Activated T-helper 2 cell treated with anti-CD3 and anti-CD28 coated beads, Interferon-gamma antibody, Interleukin-2, Interleukin-4, amounts not matched to agents 10 μg/mL and 5 μg/mL and 100 μg/mL, durations not matched to agents 14 hours and 24 hours and 36 hours (primary cell): ENCODE results near the gene NTF3. TPM values are rescaled to one million over a fixed set of nuclear protein-coding genes. Genes with fewer than 3 reads are reported as not detected.

ENCODE experiments used
- DNase-seq: peaks from one replicate; pipeline ENCODE4 v3.0.0; 2021; ENCODE audit warnings: low spot score
- H3K27ac Mint-ChIP-seq: one replicate; pipeline ENCODE4 v1.8.0; 2021; ENCODE audit warnings: mixed read lengths
- H3K27me3 Mint-ChIP-seq: one replicate; pipeline ENCODE4 v1.8.0; 2021; ENCODE audit warnings: low read depth, mixed read lengths
- H3K36me3 Mint-ChIP-seq: one replicate; pipeline ENCODE4 v1.8.0; 2021; ENCODE audit warnings: low read depth, mixed read lengths
- H3K4me1 Mint-ChIP-seq: one replicate; pipeline ENCODE4 v1.8.0; 2021; ENCODE audit warnings: low read depth, mixed read lengths
- H3K4me3 Mint-ChIP-seq: one replicate; pipeline ENCODE4 v1.8.0; 2021; ENCODE audit warnings: low read depth, mild to moderate bottlenecking, moderate library complexity, mixed read lengths
- H3K9me3 Mint-ChIP-seq: one replicate; pipeline ENCODE4 v1.8.0; 2021; ENCODE audit warnings: mixed read lengths
- intact Hi-C: fragments of 100-400 bp; cut with micrococcal nuclease; formaldehyde crosslinking; loops from one replicate; pipeline ENCODE4 v1.15.1; 2023
- total RNA-seq: library from RNA; stranded (reverse); gene quantifications from 2 replicates; pipeline ENCODE4 v1.2.3, GENCODE V29; 2022

Gene NTF3
- total RNA-seq, 1 donor from 2014 or later: not detected

GRCh38 chr12:5437182-5437583, 5.3 kb downstream of the NTF3 start:
- no peaks in the 10 kb centered on the region for H3K36me3 Mint-ChIP-seq
- H3K27ac Mint-ChIP-seq: no peak overlapping the region
- intact Hi-C loops: no loop called here
- no peaks in the 10 kb centered on the region for H3K9me3 Mint-ChIP-seq
- H3K4me3 Mint-ChIP-seq: no peak overlapping the region
- no peak for DNase-seq
- H3K27me3 Mint-ChIP-seq: peaks cover 14% of the 10 kb centered on the region
- no peaks in the 10 kb centered on the region for H3K4me1 Mint-ChIP-seq

DNA sequence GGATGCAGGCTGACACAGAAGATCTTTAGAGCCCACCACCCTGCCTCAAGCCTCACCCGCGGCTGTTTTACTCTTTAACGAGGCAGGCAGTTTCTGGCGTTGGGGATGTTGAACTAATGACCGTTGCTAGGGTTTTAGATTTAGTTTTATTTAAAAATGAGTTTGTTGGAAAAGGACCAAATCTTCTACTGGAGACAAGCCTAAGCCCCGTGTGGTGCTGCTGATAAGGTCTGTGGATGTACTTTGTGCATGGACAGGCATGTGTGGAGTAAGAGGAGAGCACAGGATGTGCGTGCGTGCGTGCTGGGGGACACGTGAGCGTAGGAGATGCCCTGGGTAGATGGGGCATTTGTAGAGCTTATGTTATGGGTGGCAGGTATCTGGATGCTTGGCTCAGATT, 5.7 kb downstream of the NTF3 start:
- no peak overlapping the region for H3K27ac Mint-ChIP-seq
- intact Hi-C loops: no loop called here
- no peak for DNase-seq
- peaks cover 11% of the 10 kb centered on the region for H3K27me3 Mint-ChIP-seq
- no peaks in the 10 kb centered on the region for H3K4me1 Mint-ChIP-seq
- H3K4me3 Mint-ChIP-seq: no peak overlapping the region
- H3K9me3 Mint-ChIP-seq: no peaks in the 10 kb centered on the region
- H3K36me3 Mint-ChIP-seq: no peaks in the 10 kb centered on the region

DNA sequence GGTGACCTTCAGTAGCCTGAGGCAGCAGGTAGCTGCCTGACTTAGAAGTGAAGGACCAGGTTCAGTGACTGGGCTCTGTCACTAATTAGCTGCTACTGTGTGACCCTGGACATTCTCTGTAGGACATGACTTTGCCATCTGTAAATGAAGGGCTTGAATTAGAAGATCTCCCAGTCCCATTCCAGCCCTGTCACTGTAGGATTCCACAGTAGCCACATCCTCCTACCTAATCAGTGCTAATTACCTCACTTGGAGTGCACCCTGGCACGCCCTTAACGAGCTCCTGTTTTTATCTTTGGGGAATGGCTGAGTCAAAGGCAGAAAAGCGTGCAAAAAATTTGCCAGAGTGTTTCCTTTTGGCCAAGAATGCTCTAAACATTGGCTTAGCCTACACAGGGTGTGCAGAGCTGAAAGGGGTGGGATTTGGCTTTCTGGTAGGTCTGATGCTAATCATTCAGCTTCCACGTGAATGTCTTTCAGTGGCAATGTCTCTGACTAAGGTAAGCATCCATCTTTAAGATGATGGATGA, 6.8 kb downstream of the NTF3 start:
- DNase-seq: no peak
- H3K4me1 Mint-ChIP-seq: no peaks in the 10 kb centered on the region
- H3K9me3 Mint-ChIP-seq: no peaks in the 10 kb centered on the region
- H3K36me3 Mint-ChIP-seq: no peaks in the 10 kb centered on the region
- no peak overlapping the region for H3K4me3 Mint-ChIP-seq
- peaks cover 9% of the 10 kb centered on the region for H3K27me3 Mint-ChIP-seq
- no peak overlapping the region for H3K27ac Mint-ChIP-seq
- intact Hi-C loops: no loop called here

- peaks cover 9% of the 10 kb centered on the region for H3K27me3 Mint-ChIP-seq
- no peaks in the 10 kb centered on the region for H3K36me3 Mint-ChIP-seq
- H3K9me3 Mint-ChIP-seq: no peaks in the 10 kb centered on the region
- H3K27ac Mint-ChIP-seq: no peak overlapping the region
- H3K4me3 Mint-ChIP-seq: no peak overlapping the region
- DNase-seq: no peak
- intact Hi-C loops: no loop called here
- H3K4me1 Mint-ChIP-seq: no peaks in the 10 kb centered on the region
Measured at GRCh38 chr12:5439371-5439771, 7.5 kb downstream of the NTF3 start.

DNA sequence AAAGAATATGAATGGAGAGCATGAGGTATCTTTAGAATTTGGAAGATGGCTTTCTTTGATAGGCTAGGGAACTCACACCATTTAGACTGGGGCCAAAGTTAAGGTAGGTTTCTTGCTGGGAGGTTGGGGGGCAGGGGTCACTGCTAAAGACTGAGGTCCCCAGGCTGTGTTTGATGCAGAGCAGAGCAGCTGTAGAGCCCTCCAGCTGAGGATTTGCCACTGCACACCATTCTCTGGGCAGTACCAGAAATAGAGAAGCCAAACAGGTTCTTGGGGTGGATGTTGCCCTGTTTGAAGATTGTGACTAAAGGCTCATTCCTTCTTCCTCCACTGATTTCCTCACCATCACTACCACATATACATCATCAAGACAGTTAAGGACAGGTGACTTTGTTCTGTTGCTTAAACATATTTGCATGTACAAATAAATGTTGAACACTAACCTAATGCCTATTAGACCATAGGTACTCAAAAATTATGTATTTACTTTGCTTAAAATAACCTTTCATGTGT, 7.9 kb downstream of the NTF3 start:
- DNase-seq: no peak
- Mint-ChIP-seq H3K27me3 (peaks cover 9% of the 10 kb centered on the region), H3K4me3 (no peak overlapping the region), H3K27ac (no peak overlapping the region), H3K9me3 (no peaks in the 10 kb centered on the region), H3K4me1 (no peaks in the 10 kb centered on the region), H3K36me3 (no peaks in the 10 kb centered on the region)
- intact Hi-C loops: no loop called here

GRCh38 chr12:5440978-5441377, 9.1 kb downstream of the NTF3 start:
- H3K27me3 Mint-ChIP-seq: peaks cover 9% of the 10 kb centered on the region
- no peaks in the 10 kb centered on the region for H3K9me3 Mint-ChIP-seq
- no peak for DNase-seq
- no peak overlapping the region for H3K4me3 Mint-ChIP-seq
- intact Hi-C loops: no loop called here
- no peaks in the 10 kb centered on the region for H3K36me3 Mint-ChIP-seq
- no peak overlapping the region for H3K27ac Mint-ChIP-seq
- no peaks in the 10 kb centered on the region for H3K4me1 Mint-ChIP-seq

- Mint-ChIP-seq H3K36me3 (no peaks in the 10 kb centered on the region), H3K9me3 (no peaks in the 10 kb centered on the region), H3K27me3 (peaks cover 7% of the 10 kb centered on the region), H3K4me3 (no peak overlapping the region), H3K27ac (no peak overlapping the region), H3K4me1 (no peaks in the 10 kb centered on the region)
- DNase-seq: no peak
- intact Hi-C loops: no loop called here
Measured at GRCh38 chr12:5441497-5442236, 9.8 kb downstream of the NTF3 start.

DNA sequence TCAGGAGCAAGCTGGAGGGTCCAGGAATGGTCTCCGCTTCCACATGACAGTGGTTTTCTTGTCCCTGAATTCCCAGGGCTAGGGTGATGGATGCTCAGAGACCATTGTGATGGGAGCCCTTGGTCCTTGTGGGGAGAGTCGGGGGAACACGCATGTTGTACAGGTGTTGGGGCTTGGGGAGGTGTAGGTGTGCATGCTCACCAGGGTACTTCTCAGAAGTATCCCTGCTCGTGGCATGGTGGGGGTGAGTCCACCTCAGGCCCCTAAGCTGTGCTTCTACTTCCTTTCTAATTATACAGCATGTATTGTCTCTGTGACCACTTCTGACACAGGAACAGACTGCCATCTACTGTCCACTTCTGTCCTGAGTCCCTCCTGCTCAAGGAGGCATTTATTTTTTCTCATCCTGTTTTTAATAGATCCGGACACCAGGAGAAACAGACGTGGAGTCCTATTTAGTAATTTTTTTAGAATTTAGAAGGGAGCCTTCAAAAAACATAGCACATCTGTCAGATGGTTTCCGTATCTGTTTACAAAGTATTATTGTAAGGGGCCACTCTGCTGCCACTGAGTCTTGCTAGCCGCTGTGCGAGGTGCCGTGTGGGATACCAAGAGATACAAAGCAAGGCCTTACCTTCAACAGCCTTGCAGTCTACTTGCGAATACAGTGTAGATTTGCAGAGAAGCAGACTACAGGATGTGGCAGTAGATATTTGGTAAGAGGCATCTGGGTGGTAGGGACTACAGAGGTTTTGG, 10.5 kb downstream of the NTF3 start:
- Mint-ChIP-seq H3K9me3 (no peaks in the 10 kb centered on the region), H3K36me3 (no peaks in the 10 kb centered on the region), H3K4me3 (no peak overlapping the region), H3K4me1 (no peaks in the 10 kb centered on the region), H3K27me3 (peaks cover 3% of the 10 kb centered on the region), H3K27ac (no peak overlapping the region)
- DNase-seq: no peak
- intact Hi-C loops: no loop called here

DNA sequence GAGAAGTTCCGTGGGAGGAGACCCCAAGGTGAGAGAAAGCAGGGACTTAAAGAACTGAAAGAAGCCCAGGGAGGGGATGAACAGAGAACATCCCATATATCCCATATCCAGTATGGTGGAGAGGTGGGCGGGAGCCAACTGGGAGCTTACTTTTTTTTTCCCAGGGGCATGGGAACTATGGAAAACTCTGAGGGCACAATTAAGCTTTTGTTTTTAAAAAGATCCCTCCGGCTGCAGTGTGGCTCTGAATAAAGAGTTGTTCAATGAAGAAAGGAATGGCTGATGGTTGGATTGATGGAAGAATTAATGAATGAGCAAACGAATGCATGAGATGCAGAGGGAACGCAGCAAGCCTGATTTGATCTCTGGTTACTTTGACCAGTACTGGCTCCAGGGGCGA, 12.6 kb downstream of the NTF3 start:
- no peaks in the 10 kb centered on the region for H3K9me3 Mint-ChIP-seq
- H3K27me3 Mint-ChIP-seq: peaks cover 6% of the 10 kb centered on the region
- intact Hi-C loops: no loop called here
- no peak for DNase-seq
- no peak overlapping the region for H3K27ac Mint-ChIP-seq
- no peak overlapping the region for H3K4me3 Mint-ChIP-seq
- H3K36me3 Mint-ChIP-seq: no peaks in the 10 kb centered on the region
- no peaks in the 10 kb centered on the region for H3K4me1 Mint-ChIP-seq

- Mint-ChIP-seq H3K4me1 (no peaks in the 10 kb centered on the region), H3K36me3 (no peaks in the 10 kb centered on the region), H3K4me3 (no peak overlapping the region), H3K27me3 (peaks cover 3% of the 10 kb centered on the region), H3K27ac (no peak overlapping the region), H3K9me3 (no peaks in the 10 kb centered on the region)
- no peak for DNase-seq
- intact Hi-C loops: no loop called here
Measured at GRCh38 chr12:5447320-5447719, 15.4 kb downstream of the NTF3 start.

DNA sequence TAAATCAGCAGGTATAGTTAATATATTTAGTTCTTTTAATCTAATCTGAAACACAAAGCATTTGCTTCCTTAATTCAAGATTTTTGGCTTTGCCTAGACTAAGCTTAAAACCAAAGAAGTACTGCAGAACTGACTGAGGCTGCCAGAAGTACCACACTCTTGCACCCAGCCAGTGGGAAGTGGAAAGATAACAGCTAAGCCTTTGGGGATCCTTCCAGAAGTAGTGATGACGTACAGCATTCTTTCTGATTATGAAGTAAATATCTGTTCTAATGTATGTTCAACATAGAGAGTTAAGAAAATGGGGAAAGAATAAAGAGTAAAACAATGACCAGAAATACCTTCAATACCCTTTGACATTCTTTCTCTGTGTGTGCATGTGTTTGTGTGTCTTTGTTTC, 19.3 kb downstream of the NTF3 start:
- intact Hi-C loops: no loop called here

GRCh38 chr12:5452569-5452968, 20.7 kb downstream of the NTF3 start:
- Mint-ChIP-seq H3K27ac (no peak overlapping the region), H3K4me3 (no peak overlapping the region), H3K36me3 (no peaks in the 10 kb centered on the region), H3K9me3 (no peaks in the 10 kb centered on the region), H3K27me3 (peaks cover 3% of the 10 kb centered on the region), H3K4me1 (no peaks in the 10 kb centered on the region)
- no peak for DNase-seq
- intact Hi-C loops: no loop called here

More for the DNA sequence above, 19.3 kb downstream of the NTF3 start:
- no peak for DNase-seq
- Mint-ChIP-seq H3K9me3 (no peaks in the 10 kb centered on the region), H3K27ac (no peak overlapping the region), H3K4me1 (no peaks in the 10 kb centered on the region), H3K4me3 (no peak overlapping the region), H3K36me3 (no peaks in the 10 kb centered on the region), H3K27me3 (peaks cover 3% of the 10 kb centered on the region)

DNA sequence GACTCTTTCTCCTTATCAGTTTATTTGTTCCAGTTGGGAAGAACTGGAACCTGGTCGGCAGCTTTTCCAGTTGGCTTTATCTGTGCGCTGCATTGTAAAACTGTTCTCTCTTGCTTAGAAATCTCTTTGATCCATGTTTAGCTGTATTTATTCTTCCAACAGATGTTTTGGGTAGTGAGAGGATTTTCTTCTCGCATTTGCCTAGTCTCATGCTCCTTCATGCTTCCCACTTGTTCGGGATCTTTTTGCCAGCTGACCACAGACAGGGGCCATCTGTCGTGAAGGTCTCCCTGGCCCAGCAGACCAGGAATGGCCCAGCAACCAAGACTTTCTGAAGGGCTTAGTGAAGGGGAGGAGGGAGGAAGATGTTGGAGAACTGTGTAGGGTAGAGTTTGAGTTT, 21.6 kb downstream of the NTF3 start:
- Mint-ChIP-seq H3K9me3 (no peaks in the 10 kb centered on the region), H3K4me1 (no peaks in the 10 kb centered on the region), H3K36me3 (no peaks in the 10 kb centered on the region), H3K27me3 (no peaks in the 10 kb centered on the region), H3K27ac (no peak overlapping the region), H3K4me3 (no peak overlapping the region)
- intact Hi-C loops: no loop called here
- no peak for DNase-seq
